ENCODE results near the gene TCOF1. TPM values are rescaled to one million over a fixed set of nuclear protein-coding genes. Genes with fewer than 3 reads are reported as not detected.
"Not testable (repeated sequence)": the region's sequence is repeated elsewhere in the genome, so short reads cannot be mapped to it uniquely, and the experiment has no call there.

The TCOF1 gene
- polyA plus RNA-seq, 4 donors: 29.5 to 46.3 (median 36.9) TPM

- no peak for DNase-seq (ENCODE audit: low read depth in 4 of 4, low spot score in 2 of 4)
Observed at GRCh38 chr5:150422075-150422474, 64.6 kb downstream of the TCOF1 start.

GRCh38 chr5:150422758-150423157 is 65.3 kb downstream of the TCOF1 start:
- no peak for DNase-seq (ENCODE audit: low read depth in 4 of 4, low spot score in 2 of 4)

DNA sequence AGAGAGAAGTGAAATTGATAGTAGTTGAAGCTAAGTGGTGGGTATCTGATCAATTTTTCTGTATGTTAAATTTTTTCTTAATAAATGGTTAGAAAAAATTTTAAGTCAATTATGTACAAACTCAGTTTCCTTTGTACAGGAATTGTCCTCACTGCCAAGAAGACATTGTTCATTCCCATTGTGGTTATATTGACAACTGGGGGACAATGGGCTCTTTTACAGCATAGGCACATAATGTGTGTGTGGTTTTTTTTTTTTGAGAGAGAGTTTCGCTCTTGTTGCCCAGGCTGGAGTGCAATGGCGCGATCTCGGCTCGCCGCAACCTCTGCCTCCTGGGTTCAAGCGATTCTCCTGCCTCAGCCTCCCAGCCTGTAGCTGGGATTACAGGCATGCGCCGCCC is 68.7 kb downstream of the TCOF1 start:
- DNase-seq (ENCODE audit: low read depth in 4 of 4, low spot score in 2 of 4): not testable (repeated sequence)

DNA sequence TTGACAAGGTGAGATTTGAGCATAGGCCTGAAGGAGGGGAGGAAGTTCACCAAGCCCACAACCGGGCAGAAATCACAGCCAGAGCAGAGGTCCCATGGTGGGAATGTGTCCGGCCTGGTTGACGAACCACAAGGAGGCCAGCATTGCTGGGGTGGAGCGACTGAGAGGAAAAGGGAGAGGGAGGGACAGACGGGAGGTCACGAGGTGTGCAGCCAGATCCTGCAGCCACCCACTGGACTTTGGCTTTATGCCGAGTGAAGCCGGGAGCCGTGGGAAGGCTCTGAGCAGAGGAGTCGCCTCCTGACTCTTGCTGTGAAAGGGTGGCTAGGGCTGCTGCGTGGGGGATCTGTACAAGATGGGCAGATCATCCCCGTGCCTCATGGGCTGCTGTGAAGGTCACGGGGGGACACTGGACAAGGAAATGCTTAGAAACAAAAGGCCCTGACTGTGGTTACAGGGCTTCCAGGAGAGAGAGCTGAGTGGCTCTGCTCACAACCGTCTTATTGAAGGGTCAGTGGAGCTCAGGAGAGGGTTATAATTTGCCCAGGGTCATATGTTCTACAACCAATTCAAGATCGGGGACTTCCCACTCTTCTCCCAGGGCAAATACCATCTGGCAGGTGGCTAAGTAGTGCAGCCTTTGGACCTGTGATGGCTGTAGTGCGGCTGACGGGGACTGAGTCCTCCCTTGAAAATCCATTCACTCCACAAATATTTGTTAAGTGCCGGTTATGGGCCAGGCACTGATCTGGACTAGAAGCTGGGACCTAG is 70.8 kb downstream of the TCOF1 start:
- no peak for DNase-seq (ENCODE audit: low read depth in 4 of 4, low spot score in 2 of 4)

- DNase-seq (ENCODE audit: low read depth in 4 of 4, low spot score in 2 of 4): no peak
Observed at GRCh38 chr5:150428978-150429377, 71.5 kb downstream of the TCOF1 start.

DNA sequence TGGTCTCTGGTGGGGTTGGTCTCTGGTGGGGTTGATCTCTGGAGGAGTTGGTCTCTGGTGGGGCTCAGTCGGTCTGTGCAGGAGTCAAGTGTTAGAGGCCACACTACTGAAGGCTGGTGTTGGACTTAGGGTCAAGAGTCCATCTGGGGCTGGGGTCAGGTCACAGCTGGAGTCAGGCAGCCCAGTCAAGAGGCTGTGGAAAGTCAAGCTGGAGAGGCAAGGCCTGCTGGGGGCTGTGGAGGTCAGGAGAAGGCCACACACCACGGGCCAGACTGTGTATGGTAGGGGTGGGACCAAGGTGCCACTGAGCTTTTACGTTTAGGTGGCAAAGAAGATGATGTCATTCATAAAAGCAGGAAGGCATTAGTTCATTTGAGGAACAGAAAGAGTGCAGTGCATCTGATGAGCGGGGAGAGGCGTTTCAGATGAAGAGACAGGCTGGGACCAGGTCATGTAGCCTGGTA is 71.9 kb downstream of the TCOF1 start:
- no peak for DNase-seq (ENCODE audit: low read depth in 4 of 4, low spot score in 2 of 4)

GRCh38 chr5:150431048-150431447 is 73.6 kb downstream of the TCOF1 start:
- DNase-seq (ENCODE audit: low read depth in 4 of 4, low spot score in 2 of 4): no peak

GRCh38 chr5:150431574-150431973 is 74.1 kb downstream of the TCOF1 start:
- DNase-seq (ENCODE audit: low read depth in 4 of 4, low spot score in 2 of 4): no peak

DNA sequence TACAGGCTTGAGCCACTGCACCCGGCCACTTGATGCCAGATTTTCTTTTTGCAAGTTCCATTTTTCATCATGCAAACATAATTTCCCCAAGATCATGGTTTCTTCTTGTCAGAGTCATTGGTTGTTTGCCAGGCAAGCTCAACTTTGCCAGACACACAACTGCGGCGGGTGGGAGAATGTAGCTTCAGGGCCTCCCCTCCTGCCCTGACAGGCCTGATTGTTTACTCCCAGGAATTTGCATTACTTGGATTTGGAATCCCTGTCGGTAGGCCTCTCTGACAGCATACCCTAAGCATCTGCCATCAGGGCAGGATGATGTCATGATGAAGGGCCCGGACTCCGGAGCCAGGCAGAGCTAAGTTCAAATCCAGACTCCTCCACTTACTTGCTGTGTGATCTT is 77.0 kb downstream of the TCOF1 start:
- no peak for DNase-seq (ENCODE audit: low read depth in 4 of 4, low spot score in 2 of 4)

GRCh38 chr5:150436141-150436680 is 78.7 kb downstream of the TCOF1 start:
- peak in 1 of 4 donors; percentile 69 for DNase-seq (ENCODE audit: low read depth in 4 of 4, low spot score in 2 of 4)

- no peak for DNase-seq (ENCODE audit: low read depth in 4 of 4, low spot score in 2 of 4)
Observed at GRCh38 chr5:150438873-150439546, 81.5 kb downstream of the TCOF1 start.

DNA sequence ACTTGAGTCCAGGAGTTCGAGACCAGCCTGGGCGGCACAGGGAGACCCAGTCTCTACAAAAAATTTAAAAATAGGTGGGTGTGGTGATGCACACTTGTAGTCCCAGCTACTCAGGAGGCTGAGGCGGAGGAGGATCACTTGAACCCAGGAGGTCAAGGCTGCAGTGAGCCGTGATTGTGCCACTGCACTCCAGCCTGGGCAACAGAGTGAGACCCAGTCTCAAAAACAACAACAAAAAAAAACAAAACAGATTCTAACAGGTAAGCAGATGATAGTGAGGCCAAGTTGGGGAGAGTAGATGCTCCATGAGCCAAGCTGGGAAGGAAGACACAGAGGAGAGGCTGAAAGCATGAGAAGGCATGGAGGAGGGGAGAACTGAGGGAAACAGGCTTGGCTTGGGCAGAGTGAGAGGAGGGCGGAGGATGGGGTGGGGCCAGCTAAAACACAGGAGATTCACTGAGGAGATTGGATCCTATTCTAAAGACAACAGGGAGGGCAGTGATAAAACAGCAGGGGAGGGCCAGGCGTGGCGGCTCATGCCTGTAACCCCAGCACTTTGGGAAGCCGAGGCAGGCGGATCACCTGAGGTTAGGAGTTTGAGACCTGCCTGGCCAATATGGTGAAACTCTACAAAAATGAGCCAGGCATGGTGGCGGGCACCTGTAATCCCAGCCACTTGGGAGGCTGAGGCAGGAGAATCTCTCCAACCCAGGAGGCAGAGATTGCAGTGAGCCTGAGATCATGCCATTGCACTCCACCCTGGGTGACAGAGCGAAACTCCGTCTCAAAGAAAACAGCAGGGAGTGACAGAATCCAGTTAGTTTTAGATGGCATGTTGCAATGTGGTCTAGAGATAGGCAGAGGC is 83.7 kb downstream of the TCOF1 start:
- no peak for DNase-seq (ENCODE audit: low read depth in 4 of 4, low spot score in 2 of 4)

GRCh38 chr5:150441813-150442698 is 84.6 kb downstream of the TCOF1 start:
- DNase-seq (ENCODE audit: low read depth in 4 of 4, low spot score in 2 of 4): no peak

DNA sequence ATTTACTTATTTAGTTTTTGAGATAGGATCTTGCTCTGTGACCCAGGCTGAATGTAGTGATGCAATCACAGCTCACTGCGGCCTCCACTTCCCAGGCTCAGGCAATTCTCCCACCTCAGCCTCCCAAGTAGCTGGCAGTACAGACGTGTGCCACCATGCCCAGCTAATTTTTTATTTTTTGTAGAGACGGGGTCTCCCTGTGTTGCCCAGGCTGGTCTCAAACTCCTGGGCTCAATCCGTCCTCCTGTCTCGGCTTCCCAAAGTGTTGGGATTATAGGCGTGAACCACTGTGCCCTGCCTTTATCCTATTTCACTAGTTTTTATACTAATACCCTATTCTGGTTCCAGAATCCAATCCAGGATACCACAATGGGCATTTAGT is 85.2 kb downstream of the TCOF1 start:
- DNase-seq (ENCODE audit: low read depth in 4 of 4, low spot score in 2 of 4): no peak

DNA sequence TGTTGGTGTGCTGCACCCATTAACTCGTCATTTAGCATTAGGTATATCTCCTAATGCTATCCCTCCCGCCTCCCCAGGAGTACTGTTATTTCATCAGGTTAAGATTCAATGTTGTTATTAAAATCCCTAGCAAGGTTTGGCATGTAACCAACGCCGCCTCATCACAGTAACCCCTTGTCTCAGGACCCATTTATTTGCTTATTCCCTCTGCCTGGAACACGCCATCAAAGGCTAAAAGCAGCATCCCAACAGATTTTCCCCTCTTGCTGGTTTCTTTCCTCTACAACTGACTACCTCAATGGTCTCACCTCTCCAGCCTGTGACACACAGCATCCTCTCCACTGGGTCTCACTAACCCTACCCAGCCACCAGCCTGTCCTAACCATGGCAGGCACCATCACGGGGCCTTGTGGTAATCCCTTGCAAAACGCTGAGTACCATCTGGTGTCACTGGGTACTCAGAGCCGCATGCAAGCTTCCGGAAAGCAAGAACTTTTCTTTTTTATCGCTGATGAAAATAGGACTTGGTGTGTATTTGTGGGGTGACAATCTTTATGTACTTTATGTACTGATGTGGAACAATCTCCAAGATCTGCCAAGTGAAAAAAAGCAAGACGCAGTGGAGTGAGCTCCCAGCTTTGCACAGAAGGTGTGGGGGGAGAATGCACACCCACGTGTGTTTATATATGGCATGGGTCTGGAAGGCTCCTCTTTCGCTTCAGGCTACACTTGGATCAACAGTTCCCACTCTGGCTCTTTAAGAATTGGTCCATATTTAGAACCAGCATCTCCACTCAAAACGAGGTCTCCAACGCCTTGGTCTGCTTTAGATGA is 86.0 kb downstream of the TCOF1 start:
- DNase-seq (ENCODE audit: low read depth in 4 of 4, low spot score in 2 of 4): no peak

DNA sequence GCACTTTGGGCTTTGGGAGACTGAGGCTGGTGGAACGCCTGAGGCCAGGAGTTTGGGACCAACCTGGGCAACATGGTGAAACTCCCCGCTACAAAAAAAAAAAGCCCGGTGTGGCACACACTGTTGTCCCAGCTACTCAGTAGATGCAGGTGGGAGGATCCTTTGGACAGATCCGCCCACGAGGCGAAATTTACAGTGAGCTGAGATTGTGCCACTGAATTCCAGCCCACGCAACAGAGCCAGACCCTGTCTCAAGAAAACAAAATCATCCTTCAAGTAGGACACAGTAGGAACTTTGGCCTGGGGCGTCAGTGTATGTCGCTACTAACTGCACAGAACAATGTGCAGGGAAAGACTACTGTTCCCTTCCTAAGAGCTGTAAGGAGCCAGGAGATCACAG is 87.3 kb downstream of the TCOF1 start:
- DNase-seq (ENCODE audit: low read depth in 4 of 4, low spot score in 2 of 4): no peak

DNA sequence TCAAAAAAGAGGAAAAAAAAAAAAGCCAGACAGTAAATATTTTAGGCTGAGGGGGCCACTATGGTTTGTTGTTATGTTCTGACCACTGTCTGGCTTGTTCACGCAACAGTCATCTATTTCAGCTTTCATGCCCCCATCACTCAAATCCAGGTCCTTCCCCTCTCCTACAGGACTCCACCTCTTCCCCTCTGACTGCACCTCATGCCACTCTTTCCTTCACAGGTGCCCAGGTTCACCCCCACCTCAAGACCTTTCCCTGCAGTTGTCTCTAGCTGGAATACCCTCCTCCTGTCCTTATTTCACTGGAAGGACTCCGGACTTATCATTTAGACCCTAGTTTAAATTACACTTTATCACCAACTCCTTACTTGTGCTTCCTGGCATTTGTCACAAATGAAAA is 88.6 kb downstream of the TCOF1 start:
- no peak for DNase-seq (ENCODE audit: low read depth in 4 of 4, low spot score in 2 of 4)

DNA sequence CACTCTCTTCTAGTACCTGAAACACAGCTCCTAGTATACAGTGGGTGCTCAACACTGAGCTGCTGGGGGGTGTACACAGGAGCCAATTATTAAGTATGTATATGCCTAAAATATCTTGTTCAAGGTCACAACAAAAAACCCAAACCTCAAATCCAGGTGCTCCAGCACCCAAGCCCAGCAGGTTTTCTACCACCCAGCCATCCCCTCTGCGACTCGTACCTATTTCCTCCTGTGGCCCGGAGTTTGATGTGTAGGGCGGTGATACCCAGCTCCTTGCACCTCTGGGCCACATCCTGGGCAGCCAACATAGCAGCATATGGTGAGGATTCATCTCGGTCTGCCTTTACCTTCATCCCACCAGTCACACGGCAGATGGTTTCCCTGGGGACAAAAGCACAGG is 89.1 kb downstream of the TCOF1 start:
- no peak for DNase-seq (ENCODE audit: low read depth in 4 of 4, low spot score in 2 of 4)

- no peak for DNase-seq (ENCODE audit: low read depth in 4 of 4, low spot score in 2 of 4)
Observed at GRCh38 chr5:150447188-150447587, 89.7 kb downstream of the TCOF1 start.

Data from left renal cortex interstitium (tissue), 4 donors.